CD14-positive monocyte (primary cell): Measurements from ENCODE around the gene MRPS6. TPM values are rescaled to one million over a fixed set of nuclear protein-coding genes. Genes with fewer than 3 reads are reported as not detected.

Experiments used
- DNase-seq, 3 donors: peaks; one replicate each; pipeline ENCODE4 v3.0.0-alpha.2; 2011 to 2022
- H2AFZ ChIP-seq: 2 replicates; pipeline ENCODE4 v1.6.0; 2012; ENCODE audit warnings: mild to moderate bottlenecking, low read depth, low read length, inconsistent platforms; ENCODE audit not compliant: insufficient read depth, poor library complexity, severe bottlenecking
- H3K27ac ChIP-seq, 2 donors: 1 replicate in 1 of 2; 2 replicates in 1 of 2; pipeline ENCODE4 v1.5.1; 2012 to 2013; ENCODE audit warnings: low read length in 2 of 2, control low read depth in 1 of 2, inconsistent platforms in 1 of 2, low read depth in 1 of 2, mild to moderate bottlenecking in 1 of 2
- H3K27me3 ChIP-seq, 2 donors: one replicate each; pipeline versions ENCODE4 v1.6.0 to v1.6.1; 2011 to 2013; ENCODE audit warnings: low read length in 2 of 2; ENCODE audit not compliant: control insufficient read depth in 2 of 2, insufficient read depth in 2 of 2
- H3K36me3 ChIP-seq, 2 donors: replicated peaks in 1 of 2; 1 replicate in 1 of 2; 2 replicates in 1 of 2; pipeline versions ENCODE4 v1.5.1 to v1.6.1; 2012 to 2013; ENCODE audit warnings: low read length in 2 of 2, control low read depth in 1 of 2, inconsistent platforms in 1 of 2, mild to moderate bottlenecking in 1 of 2; ENCODE audit not compliant: insufficient read depth in 2 of 2, control insufficient read depth in 1 of 2
- H3K4me1 ChIP-seq, 2 donors: 1 replicate in 1 of 2; 2 replicates in 1 of 2; pipeline versions ENCODE4 v1.5.1 to v1.6.1; 2012 to 2013; ENCODE audit warnings: low read length in 2 of 2, control low read depth in 1 of 2, inconsistent platforms in 1 of 2, mild to moderate bottlenecking in 1 of 2, moderate library complexity in 1 of 2; ENCODE audit not compliant: insufficient read depth in 2 of 2, control insufficient read depth in 1 of 2
- H3K4me2 ChIP-seq: replicated peaks from 2 replicates; pipeline ENCODE3; 2012; ENCODE audit warnings: low read length, moderate library complexity, mild to moderate bottlenecking; ENCODE audit not compliant: poor library complexity, severe bottlenecking; ENCODE audit errors: extremely low read depth
- H3K4me3 ChIP-seq, 3 experiments: fragments of 200-600 bp in 1 of 3; sonication (generic) in 1 of 3; replicated peaks in 1 of 3; 1 replicate in 2 of 3; 2 replicates in 1 of 3; pipeline ENCODE4 v1.5.1; 2011 to 2013; ENCODE audit warnings: low read length in 3 of 3, mild to moderate bottlenecking in 3 of 3, control low read depth in 2 of 3, low read depth in 2 of 3, inconsistent platforms in 1 of 3, moderate library complexity in 1 of 3
- H3K79me2 ChIP-seq: 2 replicates; pipeline ENCODE4 v1.6.0; 2012; ENCODE audit warnings: mild to moderate bottlenecking, control low read depth, inconsistent platforms, low read length, moderate library complexity; ENCODE audit not compliant: insufficient read depth
- H3K9ac ChIP-seq: 2 replicates; pipeline ENCODE4 v1.6.0; 2017; ENCODE audit warnings: low read length, mild to moderate bottlenecking; ENCODE audit not compliant: insufficient read depth, poor library complexity, severe bottlenecking
- H3K9me3 ChIP-seq, 2 donors: replicated peaks in 1 of 2; 1 replicate in 1 of 2; 2 replicates in 1 of 2; pipeline versions ENCODE4 v1.5.1 to v1.6.1; 2012 to 2013; ENCODE audit warnings: low read length in 2 of 2, control low read depth in 1 of 2; ENCODE audit not compliant: control insufficient read depth in 1 of 2, insufficient read depth in 1 of 2
- H4K20me1 ChIP-seq: 2 replicates; pipeline ENCODE4 v1.6.0; 2012; ENCODE audit warnings: mild to moderate bottlenecking, low read length, control low read depth, moderate library complexity; ENCODE audit not compliant: insufficient read depth
- H3K27ac Mint-ChIP-seq, 7 donors: one replicate each; pipeline ENCODE4 v1.8.0; 2020; ENCODE audit warnings: mild to moderate bottlenecking in 7 of 7, mixed read lengths in 7 of 7, moderate library complexity in 6 of 7, inconsistent platforms in 2 of 7
- H3K27me3 Mint-ChIP-seq, 3 donors: one replicate each; pipeline ENCODE4 v1.8.0; 2021 to 2022; ENCODE audit warnings: low read depth in 3 of 3, mild to moderate bottlenecking in 3 of 3, mixed read lengths in 3 of 3, moderate library complexity in 3 of 3, inconsistent platforms in 1 of 3
- H3K36me3 Mint-ChIP-seq, 2 donors: one replicate each; pipeline ENCODE4 v1.8.0; 2020; ENCODE audit warnings: mixed read lengths in 2 of 2, inconsistent platforms in 1 of 2, mild to moderate bottlenecking in 1 of 2
- H3K4me1 Mint-ChIP-seq: one replicate; pipeline ENCODE4 v1.8.0; 2020; ENCODE audit warnings: mild to moderate bottlenecking, mixed read lengths
- H3K4me3 Mint-ChIP-seq, 2 donors: one replicate each; pipeline ENCODE4 v1.8.0; 2020; ENCODE audit warnings: mild to moderate bottlenecking in 2 of 2, mixed read lengths in 2 of 2, moderate library complexity in 1 of 2
- H3K9me3 Mint-ChIP-seq, 7 donors: one replicate each; pipeline ENCODE4 v1.8.0; 2020 to 2022; ENCODE audit warnings: mixed read lengths in 7 of 7, mild to moderate bottlenecking in 6 of 7, moderate library complexity in 6 of 7, inconsistent platforms in 2 of 7
- CTCF ChIP-seq: fragments of 200-600 bp; IDR thresholded peaks from one replicate; pipeline ENCODE4 v1.8.0; 2022; ENCODE audit warnings: antibody characterized with exemption, mild to moderate bottlenecking
- WGBS: methylation state at CpG from one replicate; pipeline ENCODE4 v1.1.5; 2013; ENCODE audit warnings: missing lambda C conversion rate; ENCODE audit not compliant: insufficient coverage; 5-methylcytosine and 5-hydroxymethylcytosine counted together
- intact Hi-C, 2 donors: fragments of 100-400 bp; cut with micrococcal nuclease; formaldehyde crosslinking; loops; one replicate each; pipeline versions ENCODE4 v1.15.0 to v1.15.1; 2023
- polyA plus RNA-seq, 3 donors: library from polyadenylated mRNA; depleted of rRNA in 1 of 3; unstranded in 2 of 3; stranded (reverse) in 1 of 3; fragments of 300-500 nt in 2 of 3; fragments of >200 nt in 1 of 3; fragmentation: Illumina TruSeq in 2 of 3; gene quantifications; 1 replicate in 2 of 3; 2 replicates in 1 of 3; pipeline ENCODE4 v1.2.3, GENCODE V29; 2012 to 2021

The MRPS6 gene
- polyA plus RNA-seq, 3 donors, result 29.8 to 124 (median 101) TPM

GRCh38 chr21:34024374-34024693 lies 49.0 kb upstream of the MRPS6 start:
- Mint-ChIP-seq H3K36me3 (no peaks in the 10 kb centered on the region), H3K4me3 (no peak overlapping the region), H3K4me1 (peaks cover 18% of the 10 kb centered on the region), H3K27ac (no peak overlapping the region), H3K9me3 (peaks cover 0 to 5% (median 0%) of the 10 kb centered on the region in 7 donors), H3K27me3 (peaks cover 1 to 7% (median 3%) of the 10 kb centered on the region in 3 donors)
- Histone ChIP-seq H2AFZ (no peak overlapping the region), H3K4me2 (no peak overlapping the region), H3K27me3 (peaks cover 0 to 2% of the 10 kb centered on the region in 2 donors), H4K20me1 (no peaks in the 10 kb centered on the region), H3K27ac (no peak overlapping the region), H3K36me3 (no peaks in the 10 kb centered on the region), H3K9ac (no peak overlapping the region), H3K4me3 (no peak overlapping the region), H3K9me3 (no peaks in the 10 kb centered on the region), H3K4me1 (peaks cover 68% of the 10 kb centered on the region in 2 donors), H3K79me2 (no peaks in the 10 kb centered on the region)
- intact Hi-C loops, result loop anchor here (5.0 to 10.0 kb wide), 4 partner anchors 47 to 178 kb away; no protein-coding TSS in a partner anchor
- no peak for DNase-seq
- WGBS, result 93% methylated on average over 2 of the region's 3 CpGs
- TF ChIP-seq CTCF, result no peak

DNA sequence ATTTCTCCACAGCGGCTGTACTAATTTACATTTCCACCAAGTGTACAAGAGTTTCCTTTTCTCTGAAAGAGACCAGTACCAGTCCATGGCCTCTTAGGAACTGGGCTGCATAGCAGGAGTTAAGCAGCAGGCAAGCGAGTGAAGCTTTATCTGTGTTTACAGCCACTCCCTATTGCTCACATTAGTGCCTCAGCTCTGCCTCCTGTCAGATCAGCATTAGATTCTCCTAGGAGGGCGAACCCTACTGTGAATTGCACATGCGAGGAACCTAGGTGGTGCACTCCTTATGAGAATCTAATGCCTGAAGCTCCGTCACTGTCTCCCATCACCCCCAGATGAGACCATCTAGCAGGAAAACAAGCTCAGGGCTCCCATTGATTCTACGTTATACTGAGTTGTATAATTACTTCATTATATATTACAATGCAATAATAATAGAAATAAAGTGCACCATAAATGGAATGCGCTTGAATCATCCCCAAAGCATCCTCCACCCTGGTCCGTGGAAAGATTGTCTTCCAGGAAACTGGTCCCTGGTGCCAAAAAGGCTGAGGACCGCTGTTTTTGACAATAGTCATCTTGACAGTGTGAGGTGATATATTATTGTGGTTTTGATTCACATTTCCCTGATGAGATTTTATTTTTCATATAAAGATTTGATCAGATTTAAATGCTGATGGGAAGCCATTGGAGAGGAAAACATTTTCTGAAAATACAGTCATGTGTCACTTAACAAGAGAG lies 45.5 kb upstream of the MRPS6 start:
- peaks cover 7% of the 10 kb centered on the region for H3K4me1 Mint-ChIP-seq
- Histone ChIP-seq H3K9me3 (no peaks in the 10 kb centered on the region), H3K27ac (no peak overlapping the region), H3K4me2 (no peak overlapping the region), H3K4me1 (peaks cover 33% of the 10 kb centered on the region in 2 donors), H3K79me2 (no peaks in the 10 kb centered on the region), H3K4me3 (no peak overlapping the region), H3K36me3 (no peaks in the 10 kb centered on the region), H2AFZ (no peak overlapping the region), H3K9ac (no peak overlapping the region), H3K27me3 (peaks cover 0 to 2% of the 10 kb centered on the region in 2 donors), H4K20me1 (no peaks in the 10 kb centered on the region)
- TF ChIP-seq CTCF, result no peak
- DNase-seq, result no peak
- H3K9me3 Mint-ChIP-seq, result no peaks in the 10 kb centered on the region
- WGBS, result 93% methylated on average over 3 of the region's 9 CpGs
- no peak overlapping the region for H3K27ac Mint-ChIP-seq
- no peak overlapping the region for H3K4me3 Mint-ChIP-seq
- H3K36me3 Mint-ChIP-seq, result no peaks in the 10 kb centered on the region
- intact Hi-C loops, result loop anchor here in 1 of 2 donors (10.0 kb wide), 1 partner anchor 83 kb away; no protein-coding TSS in a partner anchor
- H3K27me3 Mint-ChIP-seq, result peaks cover 1 to 11% (median 3%) of the 10 kb centered on the region in 3 donors
